Measurements from ENCODE around the gene ABCA13.

Gene ABCA13

DNA sequence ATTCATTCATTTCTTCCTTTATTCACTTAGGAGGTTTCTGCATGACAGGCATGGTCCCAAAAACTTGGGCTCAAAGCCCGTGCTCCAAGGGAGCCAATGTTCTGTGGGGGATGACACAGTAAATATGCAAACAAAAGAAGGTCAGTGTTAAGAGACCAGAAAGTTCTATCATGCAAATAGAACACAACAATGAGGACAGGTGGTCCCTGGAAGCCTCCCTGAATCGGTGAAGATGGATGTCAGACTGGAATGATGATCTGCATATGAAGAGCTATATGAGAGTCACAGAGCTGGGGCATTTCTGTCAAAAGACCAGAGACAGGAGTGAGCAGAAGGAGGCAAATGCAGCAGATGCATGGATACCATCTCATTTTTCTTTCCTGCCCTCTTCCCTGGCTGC, 129.0 kb downstream of the ABCA13 start:
- FAIRE-seq = no peak

DNA sequence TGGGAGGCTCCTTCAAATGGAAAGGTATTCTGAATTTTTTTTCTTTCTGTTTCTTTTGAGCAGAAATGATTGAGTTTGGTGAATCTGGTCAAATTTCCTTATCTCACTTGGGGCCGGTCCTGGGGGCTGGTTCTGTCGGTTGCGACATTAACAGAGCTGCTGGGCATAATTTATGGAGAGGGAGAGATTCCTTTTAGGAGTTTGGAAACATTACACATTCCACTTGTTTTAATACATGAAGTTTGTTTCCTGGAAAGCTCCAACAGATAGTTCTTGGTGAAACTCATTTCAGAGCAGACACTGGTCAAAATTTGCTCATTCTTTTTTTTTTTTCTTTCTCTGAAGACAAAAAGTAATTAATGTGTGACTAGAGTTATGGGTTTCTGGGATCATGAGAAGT, 129.9 kb downstream of the ABCA13 start:
- no peak for FAIRE-seq

DNA sequence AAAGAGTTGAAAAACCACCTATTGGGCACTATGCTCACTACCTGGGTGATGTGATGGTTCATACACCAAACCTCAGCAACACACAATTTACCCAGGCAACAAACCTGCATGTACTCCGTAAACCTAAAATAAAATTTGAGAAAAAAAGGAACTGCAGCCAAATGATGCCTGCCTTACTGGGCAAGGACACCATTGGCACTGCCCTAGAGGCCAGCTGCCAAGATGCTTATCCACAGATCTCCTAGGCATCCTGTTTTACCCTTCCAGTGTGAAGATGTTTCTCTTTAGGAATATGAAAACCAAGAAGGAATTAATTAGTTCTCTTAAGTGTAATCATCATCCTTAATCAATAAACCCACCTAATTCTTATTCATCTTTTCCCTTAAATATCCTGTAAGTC, 133.4 kb downstream of the ABCA13 start:
- no peak for FAIRE-seq

DNA sequence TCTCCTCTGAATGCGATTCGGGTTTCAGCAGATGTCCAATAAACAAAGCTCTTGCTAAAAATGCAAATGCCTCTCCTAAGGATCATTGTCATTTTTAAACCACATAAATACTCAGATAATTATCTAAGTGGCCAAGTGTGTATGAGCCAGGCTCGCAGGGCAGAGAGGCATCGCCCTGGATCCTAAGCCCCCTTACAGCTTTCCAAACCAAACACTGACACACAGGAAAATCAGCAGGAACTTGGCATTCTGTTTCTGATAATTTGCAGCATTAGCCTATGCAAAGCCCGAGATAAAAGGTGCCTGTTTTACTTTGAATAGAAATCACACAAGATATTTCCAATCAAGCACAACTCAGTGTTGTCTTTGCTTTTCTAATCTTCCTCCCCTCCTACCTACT, 134.4 kb downstream of the ABCA13 start:
- no peak for FAIRE-seq

DNA sequence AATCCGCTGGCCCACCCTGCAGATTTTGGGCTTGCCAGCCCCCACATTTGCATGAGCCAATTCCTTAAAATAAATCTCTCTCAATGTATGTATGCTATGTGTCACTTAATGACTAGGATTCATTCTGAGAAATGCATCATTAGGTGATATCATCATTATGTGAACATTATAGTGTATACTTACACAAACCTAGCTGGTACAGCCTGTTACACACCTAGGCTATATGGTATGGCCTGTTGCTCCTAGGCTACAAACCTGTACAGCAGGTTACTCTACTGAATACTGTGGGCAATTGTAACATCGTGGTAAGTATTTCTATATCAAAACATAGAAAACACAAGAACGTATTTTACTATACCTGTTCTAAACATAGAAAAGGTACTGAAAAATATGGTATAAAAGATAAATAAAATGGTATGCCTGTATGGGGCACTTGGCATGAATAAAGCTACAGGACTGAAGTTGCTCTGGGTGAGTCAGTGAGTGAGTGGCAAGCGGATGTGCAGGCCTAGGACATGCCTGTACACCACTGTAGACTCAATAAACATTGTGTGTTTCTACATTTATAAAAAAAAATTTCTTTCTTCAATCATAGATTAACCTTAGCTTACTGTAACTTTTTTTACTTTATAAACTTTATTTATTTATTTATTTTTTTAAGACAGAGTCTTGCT, 135.9 kb downstream of the ABCA13 start:
- FAIRE-seq = no peak

DNA sequence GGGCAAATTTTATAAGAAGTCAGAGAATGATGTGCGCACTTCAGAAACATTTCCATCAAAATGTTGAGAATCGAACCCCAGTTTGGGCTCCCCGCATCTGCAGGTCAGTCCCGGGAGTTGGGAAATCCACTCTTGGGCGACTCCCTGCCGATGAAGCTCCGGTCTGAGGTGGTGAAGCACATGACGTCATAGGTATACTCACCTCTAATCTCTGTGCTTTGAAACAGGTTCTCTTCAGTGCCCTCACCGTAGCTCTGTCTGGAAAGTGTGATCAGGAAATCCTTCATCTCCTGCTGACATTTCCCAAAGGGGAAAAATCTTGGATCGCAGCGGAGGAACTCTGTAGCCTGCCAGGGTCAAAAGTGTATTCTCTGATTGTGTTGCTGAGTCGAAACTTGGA, 138.5 kb downstream of the ABCA13 start:
- FAIRE-seq = no peak

DNA sequence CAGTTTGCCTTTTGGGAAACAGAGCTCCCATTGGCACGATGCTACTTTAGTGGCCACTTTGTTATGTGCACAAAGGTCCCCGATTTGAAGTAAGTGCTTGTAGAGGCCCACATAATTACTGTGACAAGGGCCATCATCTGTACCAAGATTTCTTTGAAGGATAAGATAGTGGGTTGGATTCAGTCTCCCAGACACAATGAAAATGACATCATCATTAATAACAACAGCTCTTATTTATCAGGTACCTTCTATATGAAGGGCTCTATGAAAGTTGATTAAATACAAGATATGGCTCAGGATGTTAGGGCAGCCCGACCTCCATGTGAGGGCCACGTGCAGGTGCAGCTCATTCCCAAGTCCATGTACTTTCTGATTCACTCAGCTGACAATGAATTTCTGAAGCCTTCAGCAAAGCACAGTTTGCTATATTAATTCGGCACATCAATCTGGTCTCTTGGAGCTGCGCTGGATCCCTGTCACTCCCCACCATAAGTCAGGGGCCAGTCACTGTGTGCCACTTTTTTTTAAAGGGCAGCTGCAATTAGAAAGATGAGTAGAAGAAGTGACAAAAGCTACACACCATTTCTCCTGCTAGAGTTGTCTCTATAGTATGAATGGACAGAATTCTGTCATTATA, 140.3 kb downstream of the ABCA13 start:
- no peak for FAIRE-seq

DNA sequence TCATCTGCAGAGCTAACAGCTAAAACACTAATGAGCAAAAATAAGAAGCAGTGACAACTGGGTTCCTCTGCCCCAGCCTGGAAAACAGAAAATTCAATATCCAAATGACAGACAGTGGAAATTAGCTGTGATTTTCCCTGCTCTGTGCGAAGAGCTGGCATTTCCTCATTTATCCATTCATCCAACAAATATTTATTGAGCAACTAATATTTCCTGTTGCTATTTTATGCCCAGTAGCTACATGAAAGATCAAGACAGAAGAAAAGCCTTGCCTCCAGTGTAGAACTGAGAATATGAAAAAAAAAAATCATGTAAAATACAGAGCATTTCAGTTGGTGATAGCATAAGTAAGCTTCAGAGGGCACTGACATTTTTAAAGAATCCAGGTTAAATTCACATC, 140.9 kb downstream of the ABCA13 start:
- FAIRE-seq = no peak

DNA sequence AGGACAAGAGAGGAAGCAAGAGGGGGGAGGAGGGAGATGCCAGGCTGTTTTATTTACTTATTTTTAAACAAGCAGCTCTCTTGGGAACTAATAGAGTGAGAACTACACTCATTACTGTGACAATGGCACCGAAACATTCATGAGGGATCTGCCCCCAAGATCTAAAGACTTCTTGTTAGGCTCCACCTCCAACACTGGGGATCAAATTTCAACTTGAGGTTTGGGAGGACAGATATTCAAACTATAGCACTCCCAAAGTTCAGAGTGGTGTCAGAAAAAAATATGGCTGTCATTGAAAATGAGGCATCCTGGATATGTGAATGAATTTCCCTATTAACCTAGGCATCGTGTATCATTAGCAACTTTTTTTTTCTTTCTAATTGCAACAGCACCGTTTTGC, 145.5 kb downstream of the ABCA13 start:
- no peak for FAIRE-seq

DNA sequence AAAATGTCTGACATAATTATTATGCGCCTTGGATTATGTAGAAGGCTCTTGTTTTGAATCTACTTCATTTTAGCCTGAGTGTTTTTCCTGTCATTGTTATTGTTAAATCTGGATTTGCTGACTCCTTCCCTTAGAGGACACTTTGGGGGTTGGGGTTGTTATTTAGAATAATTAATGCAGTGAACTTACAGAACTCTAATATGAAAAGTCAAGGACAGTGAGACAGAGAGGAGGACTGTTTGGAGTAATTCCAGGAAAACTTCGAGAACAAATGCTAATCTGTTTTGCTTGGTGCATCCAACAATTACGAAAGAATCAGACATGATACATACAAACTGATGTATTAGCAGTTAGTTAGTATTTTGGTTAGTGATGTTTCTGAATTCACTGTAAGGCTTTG, 146.1 kb downstream of the ABCA13 start:
- no peak for FAIRE-seq

DNA sequence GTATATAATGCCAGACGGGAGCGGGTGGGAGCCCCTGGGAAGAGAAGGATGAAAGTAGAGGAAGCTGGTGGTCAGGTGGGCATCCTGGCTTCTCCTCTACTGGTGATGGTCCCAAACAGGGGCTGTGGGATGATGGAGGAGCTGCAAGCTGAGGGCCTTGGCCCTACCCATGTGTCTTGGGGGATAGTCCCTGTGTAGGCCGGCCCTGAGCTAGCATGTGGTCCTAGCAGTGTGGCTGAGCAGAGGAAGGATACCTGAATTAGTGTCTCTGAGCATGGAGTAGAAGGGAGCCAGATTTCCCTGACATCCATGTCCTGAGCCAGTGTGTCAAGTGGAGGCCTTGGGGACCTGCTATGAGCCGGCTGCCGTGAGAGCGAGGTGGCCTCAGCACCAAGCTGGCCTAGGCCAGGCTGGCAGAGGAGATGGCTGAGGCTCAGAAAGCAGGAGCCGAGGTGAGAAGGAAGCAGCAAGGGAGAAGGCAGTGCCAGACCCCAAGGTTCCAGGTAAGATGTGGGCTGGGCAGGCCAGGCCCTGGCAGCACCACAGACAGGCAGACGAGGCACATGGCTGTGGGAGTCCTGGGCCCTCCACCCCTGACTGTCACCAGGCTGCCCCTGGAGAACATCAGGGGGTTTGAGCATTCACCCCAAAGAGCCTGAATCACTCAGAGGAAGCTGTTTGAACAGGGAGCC, 150.2 kb downstream of the ABCA13 start:
- no peak for FAIRE-seq

DNA sequence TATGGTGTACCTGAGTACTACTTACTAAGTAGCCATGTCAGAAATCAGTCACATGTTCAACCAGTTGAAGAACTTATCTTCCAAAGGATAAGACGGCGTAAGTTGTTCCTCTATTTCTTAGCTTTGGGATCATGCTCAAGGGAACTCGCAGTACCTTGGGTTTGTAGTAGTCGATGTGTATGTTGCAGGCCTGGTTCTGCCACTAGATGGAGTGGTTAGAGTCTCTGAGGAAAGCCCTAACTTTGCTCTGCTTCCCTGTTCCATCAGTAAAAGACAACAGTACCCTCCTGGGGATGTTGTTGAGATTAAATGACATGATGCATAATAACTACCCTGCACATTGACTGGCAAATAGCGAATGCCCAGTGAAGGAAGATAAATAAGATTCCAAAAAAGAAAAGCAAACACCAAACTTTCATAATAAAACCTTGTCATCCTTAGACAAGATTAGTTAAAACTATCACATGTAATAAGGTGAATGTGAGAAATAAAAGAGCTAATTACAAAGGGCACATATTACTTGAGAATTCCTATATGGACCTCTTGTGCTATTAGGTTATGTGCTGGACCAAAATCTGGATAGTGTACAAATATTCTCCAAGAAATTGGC, 165.9 kb downstream of the ABCA13 start:
- no peak for FAIRE-seq

DNA sequence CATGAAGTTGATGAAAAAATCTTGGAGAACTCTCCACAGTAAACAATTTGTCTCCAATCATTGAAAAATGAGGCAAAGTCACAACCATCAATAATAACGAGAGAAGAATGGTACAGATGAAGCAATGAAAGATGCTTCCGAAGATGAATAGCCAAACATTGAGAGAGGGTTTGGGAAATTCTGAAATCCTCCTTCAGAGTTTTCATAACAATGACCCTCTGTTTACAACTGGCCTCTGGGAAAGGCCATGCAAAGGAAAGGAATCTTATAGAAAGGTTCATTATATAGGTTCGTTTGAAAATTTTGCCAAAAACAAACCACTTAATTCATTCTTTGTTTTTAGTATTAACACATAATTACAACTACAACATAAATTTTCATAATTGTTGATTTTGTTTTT, 166.5 kb downstream of the ABCA13 start:
- no peak for FAIRE-seq

DNA sequence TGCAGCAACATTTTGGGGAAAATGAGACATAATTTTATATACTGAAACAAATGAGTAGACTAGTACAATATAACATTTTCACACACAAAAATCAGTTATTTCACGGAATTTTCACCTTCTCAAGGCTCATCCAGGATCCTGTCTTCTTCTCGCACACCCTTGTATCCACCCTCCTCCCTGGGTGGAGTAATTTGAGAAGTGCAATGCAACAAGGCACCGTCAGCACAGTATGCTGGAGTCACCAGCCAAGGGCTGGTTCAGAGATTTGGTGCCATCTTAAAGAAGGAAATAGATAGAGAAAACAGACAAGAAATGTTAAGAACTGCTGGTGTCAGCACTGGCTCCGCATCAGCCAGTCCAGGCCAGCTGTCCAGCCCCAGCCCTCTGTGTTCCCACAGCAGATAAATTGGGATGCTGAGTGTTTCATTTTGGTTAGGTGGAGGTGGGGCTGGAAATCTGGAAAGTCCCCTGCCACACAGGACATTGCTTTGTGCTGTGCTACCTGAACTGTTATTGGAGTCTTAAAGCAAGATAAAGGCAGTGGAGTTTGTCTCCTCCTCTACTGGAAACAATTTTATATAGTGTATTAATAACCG, 176.1 kb downstream of the ABCA13 start:
- no peak for FAIRE-seq

DNA sequence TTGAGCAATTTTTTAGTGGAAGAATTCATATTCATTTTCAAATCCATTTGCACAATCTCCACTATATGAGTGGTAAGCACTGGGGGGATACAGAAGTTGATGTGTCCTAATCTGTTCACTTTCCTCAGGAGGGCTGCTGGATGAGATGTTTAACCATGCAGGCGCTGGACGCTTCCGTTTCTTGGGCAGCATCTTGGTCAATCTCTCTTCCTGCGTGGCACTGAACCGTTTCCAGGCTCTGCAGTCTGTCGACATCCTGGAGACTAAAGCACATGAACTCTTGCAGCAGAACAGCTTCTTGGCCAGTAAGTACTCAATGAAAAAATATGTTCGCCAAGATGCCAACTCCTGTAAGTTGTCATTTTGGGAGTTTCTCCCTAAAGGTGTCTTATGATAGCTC, 179.3 kb downstream of the ABCA13 start:
- no peak for FAIRE-seq

DNA sequence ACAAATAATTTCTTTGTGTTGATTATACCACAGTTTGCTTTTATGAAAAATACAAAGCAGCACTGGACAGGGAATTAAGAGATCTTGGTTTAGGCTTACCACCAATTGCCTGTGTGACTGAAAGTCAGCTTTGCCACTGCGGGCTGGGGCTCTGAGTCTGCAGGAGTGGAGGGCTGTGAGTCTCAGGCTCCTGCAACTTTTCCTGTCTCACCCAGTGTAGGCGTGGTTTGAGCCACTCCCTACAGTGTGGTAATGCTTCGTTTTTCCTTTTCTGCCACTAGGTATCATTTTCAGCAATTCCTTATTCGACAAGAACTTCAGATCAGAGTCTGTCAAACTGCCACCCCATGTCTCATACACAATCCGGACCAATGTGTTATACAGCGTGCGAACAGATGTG, 180.6 kb downstream of the ABCA13 start:
- FAIRE-seq = no peak

DNA sequence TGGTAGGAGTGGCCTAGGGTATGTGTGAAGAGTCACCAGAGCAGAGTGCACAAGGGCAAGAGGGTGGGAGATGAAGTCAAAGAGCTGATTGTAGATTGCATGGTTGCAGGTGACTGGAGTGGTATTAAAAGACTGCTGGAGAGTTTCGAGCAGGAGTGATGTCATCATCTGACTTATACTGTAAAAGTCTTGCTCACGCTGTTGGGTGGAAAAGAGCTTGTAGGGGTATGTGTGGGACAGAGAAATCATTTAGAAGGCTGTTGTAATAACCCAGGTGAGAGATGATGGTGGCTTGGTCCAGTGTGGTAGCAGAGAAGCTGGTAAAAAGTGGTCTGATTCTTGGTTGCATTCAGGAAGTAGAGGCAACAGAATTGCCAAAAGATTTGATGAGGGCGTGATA, 184.1 kb downstream of the ABCA13 start:
- no peak for FAIRE-seq

DNA sequence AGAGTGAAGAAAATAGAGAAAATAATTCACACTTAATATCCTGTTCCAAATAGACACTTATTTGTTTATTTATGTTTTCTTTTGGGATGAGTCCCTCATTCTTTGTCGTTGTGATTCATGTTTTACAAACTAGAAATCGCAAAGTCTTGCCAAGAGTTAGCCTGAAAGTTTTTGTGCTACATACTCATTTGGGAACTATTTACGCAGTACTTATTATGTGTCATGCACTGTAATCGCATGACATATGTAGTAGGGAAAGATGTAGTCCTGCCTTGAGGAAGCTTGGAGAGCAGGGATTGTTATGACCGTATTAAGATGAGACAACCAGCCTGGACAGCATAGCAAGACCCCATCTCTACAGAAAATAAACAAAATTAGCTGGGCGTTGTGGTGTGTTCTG, 189.3 kb downstream of the ABCA13 start:
- FAIRE-seq = no peak

DNA sequence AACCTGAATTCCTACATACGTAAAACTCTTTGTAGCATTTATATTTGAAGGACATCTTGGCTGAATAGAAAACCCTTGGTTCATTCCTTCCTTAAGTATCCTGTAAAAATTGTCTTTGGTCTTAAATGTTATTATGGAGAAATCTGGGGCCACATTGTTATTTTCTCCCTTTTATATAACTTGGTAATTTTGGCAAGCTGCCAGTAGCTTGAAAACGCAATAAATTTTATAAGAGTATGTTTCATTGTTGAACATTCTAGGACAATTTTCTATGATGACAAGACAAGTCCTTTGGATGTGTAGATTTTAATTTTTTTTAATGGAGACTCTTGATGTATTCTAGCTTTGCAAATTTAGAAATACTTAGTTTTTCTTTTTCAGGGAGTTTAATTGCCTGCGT, 191.9 kb downstream of the ABCA13 start:
- no peak for FAIRE-seq

DNA sequence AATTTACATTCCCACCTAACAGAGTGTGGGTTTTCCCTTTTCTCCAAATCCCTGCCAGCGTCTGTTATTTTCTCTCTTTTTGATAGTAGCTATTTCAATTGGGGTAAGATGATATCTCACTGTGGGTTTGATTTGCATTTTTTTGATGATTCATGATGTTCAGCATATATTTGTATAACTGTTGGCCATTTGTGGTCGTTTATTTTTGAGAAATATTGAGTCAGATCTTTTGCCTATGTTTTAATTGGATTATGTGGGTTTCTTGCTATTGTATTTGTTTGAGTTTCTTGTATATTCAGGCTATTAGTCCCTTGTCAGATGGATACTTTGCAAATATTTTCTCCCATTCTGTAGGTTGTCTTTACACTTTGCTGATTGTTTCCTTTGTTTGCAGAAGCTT, 193.8 kb downstream of the ABCA13 start:
- FAIRE-seq = no peak

DNA sequence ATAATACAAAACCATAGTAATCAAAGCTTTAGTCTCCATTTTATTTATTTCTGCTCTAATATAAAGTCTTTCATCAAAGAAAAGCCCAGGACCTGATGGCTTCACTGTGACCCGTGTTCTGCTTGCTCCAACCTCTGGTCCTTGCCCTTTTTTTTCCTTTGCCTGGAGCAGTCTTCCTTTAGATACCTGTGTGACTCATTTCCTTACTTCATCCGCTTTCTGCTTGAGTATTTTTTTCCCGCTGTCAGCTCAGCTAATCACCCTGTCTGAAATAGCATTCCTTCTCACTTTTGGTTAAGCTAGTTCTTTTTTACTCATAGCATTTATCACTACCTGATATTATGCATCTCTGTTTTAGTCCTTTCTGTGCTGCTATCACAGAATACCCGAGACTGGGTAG, 194.8 kb downstream of the ABCA13 start:
- FAIRE-seq = no peak

DNA sequence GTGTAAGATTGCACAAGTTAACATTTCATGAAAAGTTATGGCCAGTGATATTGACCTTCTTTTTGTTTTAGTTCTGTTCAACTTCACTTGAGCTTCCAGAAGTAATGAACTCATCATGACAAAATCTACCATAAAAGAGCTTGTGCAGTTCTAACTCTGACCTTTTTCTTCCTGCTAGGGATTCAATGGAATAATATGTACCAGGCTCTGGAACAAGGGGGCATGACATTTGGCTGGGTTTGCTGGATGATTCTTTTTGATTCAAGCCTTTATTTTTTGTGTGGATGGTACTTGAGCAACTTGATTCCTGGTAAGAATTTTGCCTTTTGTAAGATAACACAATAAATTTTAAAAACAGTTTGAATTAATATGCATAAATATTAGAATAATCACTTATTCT, 205.0 kb downstream of the ABCA13 start:
- no peak for FAIRE-seq

DNA sequence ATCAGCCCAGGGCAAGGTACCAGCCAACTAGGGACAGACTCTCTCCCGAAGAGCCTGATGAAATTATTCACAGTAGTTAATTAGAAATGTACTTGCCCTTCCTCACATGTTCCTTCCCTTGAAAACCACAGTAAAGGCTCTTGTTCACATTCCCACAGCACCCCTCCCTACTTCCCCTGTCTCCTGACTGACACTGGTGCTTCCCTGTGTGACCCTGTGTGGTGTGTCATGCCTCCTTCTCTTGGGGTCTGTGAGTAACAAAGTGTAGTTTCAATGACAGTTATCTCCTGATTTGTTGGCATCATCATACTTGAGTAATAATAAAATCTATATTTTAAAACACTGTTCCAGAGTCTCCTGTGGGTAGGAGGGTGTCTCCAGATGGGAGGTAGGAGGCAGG, 209.7 kb downstream of the ABCA13 start:
- no peak for FAIRE-seq

DNA sequence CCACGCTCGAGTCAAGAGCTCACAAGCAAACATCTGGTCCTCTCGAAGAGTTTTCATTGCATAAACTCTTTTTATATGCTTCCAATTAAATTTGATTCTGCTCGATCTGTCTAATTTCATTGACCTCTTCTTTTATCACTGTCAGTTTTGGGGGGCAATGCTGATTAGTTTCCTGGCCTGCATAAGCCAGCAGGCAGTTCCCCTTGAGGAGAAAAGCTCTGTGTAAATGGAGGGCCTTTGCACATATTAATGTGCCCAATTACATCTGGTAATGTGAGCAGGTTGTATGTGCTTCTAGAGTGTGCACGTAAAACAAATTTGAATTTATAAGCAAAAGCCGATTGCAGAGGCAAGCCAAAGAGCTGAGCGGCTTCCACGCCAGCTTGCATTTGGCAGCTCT, 210.3 kb downstream of the ABCA13 start:
- FAIRE-seq = no peak

Measured in G401.6 (cell line).